PFSK-1 (cell line): ENCODE data around the gene TUBGCP3.

Experiments used
- FOXP2 ChIP-seq: optimal IDR thresholded peaks from 2 replicates; pipeline ENCODE3; 2011; ENCODE audit warnings: borderline replicate concordance, control low read depth, inconsistent platforms; ENCODE audit not compliant: insufficient read depth; ENCODE audit errors: extremely low read length, extremely low read depth
- POLR2AphosphoS5 ChIP-seq: IDR thresholded peaks from 2 replicates; pipeline ENCODE4 v1.6.1; 2012; ENCODE audit warnings: low read depth, mild to moderate bottlenecking, control low read depth, low read length, moderate library complexity
- SIN3A ChIP-seq: IDR thresholded peaks from 2 replicates; pipeline ENCODE4 v1.6.1; 2012; ENCODE audit warnings: mild to moderate bottlenecking, low read length, moderate library complexity, borderline replicate concordance; ENCODE audit not compliant: insufficient read depth
- TAF1 ChIP-seq: IDR thresholded peaks from 2 replicates; pipeline ENCODE4 v1.6.1; 2012; ENCODE audit warnings: low read length, control low read depth, borderline replicate concordance; ENCODE audit not compliant: insufficient read depth
- TF ChIP-seq, protein P1 (sequence below), 2 experiments: IDR thresholded peaks; 2 replicates each; pipeline versions ENCODE4 v1.6.1 to v1.8.0; 2011 to 2012; ENCODE audit warnings: low read depth in 2 of 2, low read length in 2 of 2, control low read depth in 1 of 2, inconsistent platforms in 1 of 2, mild to moderate bottlenecking in 1 of 2, moderate library complexity in 1 of 2; ENCODE audit not compliant: insufficient read depth in 1 of 2

The TUBGCP3 gene

DNA sequence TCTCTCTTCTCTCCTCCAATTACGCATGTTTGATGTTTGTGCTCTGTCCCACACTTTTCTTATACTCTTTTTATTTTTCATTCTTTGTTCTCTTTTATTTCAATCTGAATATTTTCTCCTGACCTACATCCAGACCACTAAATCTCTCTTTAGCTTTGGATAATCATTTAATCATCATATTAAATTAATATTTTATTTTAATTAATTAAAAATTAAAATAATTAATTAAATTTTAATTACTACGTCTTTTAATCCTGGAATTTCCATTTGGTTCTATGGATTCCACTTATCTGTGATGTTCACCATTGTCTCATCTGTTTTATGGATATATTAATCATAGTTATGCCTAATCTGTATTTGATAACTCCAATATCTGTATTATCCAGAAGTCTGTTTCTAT lies 149.4 kb downstream of the TUBGCP3 start:
- no peak for TF ChIP-seq SIN3A
- no peak for TF ChIP-seq TAF1
- no peak for TF ChIP-seq POLR2AphosphoS5
- TF ChIP-seq FOXP2 = no peak

DNA sequence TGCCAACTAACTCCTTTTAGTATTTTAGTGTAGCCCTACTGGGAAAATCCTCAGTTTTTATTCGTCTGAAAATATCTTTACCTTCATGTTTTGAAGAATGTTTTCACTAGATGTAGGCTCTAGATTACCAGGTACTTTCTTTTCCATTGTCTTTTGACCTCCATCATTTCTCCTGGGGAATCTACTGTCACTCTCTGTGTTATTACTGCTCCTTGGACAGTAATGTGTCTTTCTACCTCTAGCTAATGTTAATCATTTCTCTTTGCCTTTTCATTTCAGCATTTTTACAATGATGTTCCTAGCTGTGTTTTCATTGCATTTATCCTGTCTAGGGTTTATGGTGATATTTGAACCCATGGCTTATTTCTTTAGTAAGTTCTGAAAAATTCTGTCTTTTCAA lies 149.9 kb downstream of the TUBGCP3 start:
- TF ChIP-seq SIN3A (no peak), TAF1 (no peak), FOXP2 (no peak)
- TF ChIP-seq, protein P1, sequence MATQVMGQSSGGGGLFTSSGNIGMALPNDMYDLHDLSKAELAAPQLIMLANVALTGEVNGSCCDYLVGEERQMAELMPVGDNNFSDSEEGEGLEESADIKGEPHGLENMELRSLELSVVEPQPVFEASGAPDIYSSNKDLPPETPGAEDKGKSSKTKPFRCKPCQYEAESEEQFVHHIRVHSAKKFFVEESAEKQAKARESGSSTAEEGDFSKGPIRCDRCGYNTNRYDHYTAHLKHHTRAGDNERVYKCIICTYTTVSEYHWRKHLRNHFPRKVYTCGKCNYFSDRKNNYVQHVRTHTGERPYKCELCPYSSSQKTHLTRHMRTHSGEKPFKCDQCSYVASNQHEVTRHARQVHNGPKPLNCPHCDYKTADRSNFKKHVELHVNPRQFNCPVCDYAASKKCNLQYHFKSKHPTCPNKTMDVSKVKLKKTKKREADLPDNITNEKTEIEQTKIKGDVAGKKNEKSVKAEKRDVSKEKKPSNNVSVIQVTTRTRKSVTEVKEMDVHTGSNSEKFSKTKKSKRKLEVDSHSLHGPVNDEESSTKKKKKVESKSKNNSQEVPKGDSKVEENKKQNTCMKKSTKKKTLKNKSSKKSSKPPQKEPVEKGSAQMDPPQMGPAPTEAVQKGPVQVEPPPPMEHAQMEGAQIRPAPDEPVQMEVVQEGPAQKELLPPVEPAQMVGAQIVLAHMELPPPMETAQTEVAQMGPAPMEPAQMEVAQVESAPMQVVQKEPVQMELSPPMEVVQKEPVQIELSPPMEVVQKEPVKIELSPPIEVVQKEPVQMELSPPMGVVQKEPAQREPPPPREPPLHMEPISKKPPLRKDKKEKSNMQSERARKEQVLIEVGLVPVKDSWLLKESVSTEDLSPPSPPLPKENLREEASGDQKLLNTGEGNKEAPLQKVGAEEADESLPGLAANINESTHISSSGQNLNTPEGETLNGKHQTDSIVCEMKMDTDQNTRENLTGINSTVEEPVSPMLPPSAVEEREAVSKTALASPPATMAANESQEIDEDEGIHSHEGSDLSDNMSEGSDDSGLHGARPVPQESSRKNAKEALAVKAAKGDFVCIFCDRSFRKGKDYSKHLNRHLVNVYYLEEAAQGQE (IDR thresholded peaks at IDR 0.05; ENCODE audit: insufficient read depth in 1 of 2, low read depth in 2 of 2, low read length in 2 of 2) = no peak

DNA sequence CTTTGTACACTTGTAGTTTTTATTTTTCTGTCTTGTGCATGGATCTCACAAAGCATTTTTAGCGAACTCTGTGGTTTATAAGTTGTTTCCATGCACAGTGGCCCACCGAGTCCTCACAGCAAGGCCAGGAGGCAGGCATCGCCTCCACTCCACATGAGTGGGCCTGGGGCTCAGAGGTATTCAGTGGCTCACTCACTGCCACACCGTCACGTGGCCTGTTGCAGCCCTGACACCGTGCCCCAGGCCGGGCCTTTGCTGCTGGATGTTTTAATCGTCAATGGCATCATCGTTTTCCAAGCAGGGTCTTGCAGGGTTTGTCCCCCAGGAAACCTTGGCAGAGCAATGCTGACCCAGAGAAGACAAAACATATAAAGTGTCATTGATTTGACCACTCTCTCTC lies 152.0 kb downstream of the TUBGCP3 start:
- TF ChIP-seq TAF1 = no peak
- TF ChIP-seq, protein P1 (IDR thresholded peaks at IDR 0.05; ENCODE audit: insufficient read depth in 1 of 2, low read depth in 2 of 2, low read length in 2 of 2) = no peak
- no peak for TF ChIP-seq FOXP2
